ENCODE results near the gene SYNRG.

GRCh38 chr17:37517881-37518280, 91.3 kb downstream of the SYNRG start:
- TF ChIP-seq POLR2AphosphoS5 (IDR thresholded peaks at IDR 0.05; ENCODE audit: low read depth, low read length), result no peak
- no peak for TF ChIP-seq POLR2A (IDR thresholded peaks at IDR 0.05; ENCODE audit: low read depth, low read length)
